K562 (cell line): ENCODE data around the gene SCN2B. TPM values are rescaled to one million over a fixed set of nuclear protein-coding genes. Genes with fewer than 3 reads are reported as not detected.

ENCODE experiments used
- ATAC-seq: fragments of 200-7000 bp; cut with Tn5 transposase; 3 replicates; pipeline ENCODE4 v1.9.1; 2020; ENCODE audit warnings: moderate library complexity
- BruUV-seq: library from RNA; stranded (reverse); fragments of 400-500 nt; replicated peaks from 2 replicates; lab custom pipeline; 2021; lab: Mats Ljungman, UMichigan
- CTCF ChIA-PET: fragments of 300-600 bp; formaldehyde crosslinking; extraction: SDS; loops from one replicate; lab custom pipeline; 2021; ENCODE audit warnings: low intra/inter-chr PET ratio; lab: Yijun Ruan, JAX
- POLR2A ChIA-PET: fragments of 300-600, 350-650 bp; sonication (Branson Sonifier 250); formaldehyde crosslinking; extraction: SDS; loops from one replicate; lab custom pipeline; 2021; ENCODE audit warnings: antibody characterized with exemption, inconsistent platforms; lab: Yijun Ruan, JAX
- DNase-seq, 4 experiments: peaks; one replicate each; pipeline versions ENCODE4 v3.0.0 to v3.0.0-alpha.2; 2011 to 2018; ENCODE audit warnings: low spot score in 3 of 4, mixed read lengths in 3 of 4; ENCODE audit errors: extremely low read depth in 1 of 4
- FAIRE-seq: peaks from 2 replicates; lab custom pipeline; 2011; peaks lifted over from hg19 to GRCh38; lab: Jason Lieb, UNC
- H2AFZ ChIP-seq: 2 replicates; pipeline ENCODE4 v1.6.0; 2011; ENCODE audit warnings: low read depth, low read length, control low read depth, inconsistent platforms
- H3K27ac ChIP-seq: fragments of 200-600 bp; 3 replicates; pipeline ENCODE4 v1.8.0; 2011; ENCODE audit warnings: low read depth, mild to moderate bottlenecking, control low read depth, inconsistent platforms, low read length, moderate library complexity, mixed read lengths; ENCODE audit errors: extremely low read depth
- H3K27me3 ChIP-seq, 2 experiments: fragments of 300-600 bp in 1 of 2; 2 replicates in 1 of 2; 3 replicates in 1 of 2; pipeline versions ENCODE4 v1.6.0 to v1.8.0; 2011; ENCODE audit warnings: inconsistent platforms in 2 of 2, low read length in 2 of 2, mild to moderate bottlenecking in 1 of 2, mixed read lengths in 1 of 2, moderate library complexity in 1 of 2; ENCODE audit not compliant: control insufficient read depth in 2 of 2, insufficient read depth in 2 of 2
- H3K36me3 ChIP-seq: fragments of 300-600 bp; 3 replicates; pipeline ENCODE4 v1.8.0; 2011; ENCODE audit warnings: mild to moderate bottlenecking, low read length, inconsistent platforms; ENCODE audit not compliant: control insufficient read depth, insufficient read depth
- H3K4me1 ChIP-seq, 2 experiments: fragments of 200-600 bp in 1 of 2; replicated peaks in 1 of 2; 2 replicates in 1 of 2; 3 replicates in 1 of 2; pipeline versions ENCODE4 v1.5.1 to v1.8.0; 2011; ENCODE audit warnings: inconsistent platforms in 2 of 2, low read length in 2 of 2, mild to moderate bottlenecking in 1 of 2, mixed read lengths in 1 of 2, moderate library complexity in 1 of 2; ENCODE audit not compliant: control insufficient read depth in 2 of 2, insufficient read depth in 2 of 2
- H3K4me2 ChIP-seq: 2 replicates; pipeline ENCODE4 v1.6.1; 2011; ENCODE audit warnings: low read length, control low read depth, inconsistent platforms, mixed read lengths; ENCODE audit not compliant: insufficient read depth
- H3K4me3 ChIP-seq: fragments of 200-600 bp; sonication (generic), shearing (Covaris generic); 2 replicates; pipeline ENCODE4 v1.5.1; 2016; ENCODE audit warnings: control low read depth, inconsistent platforms
- H3K79me2 ChIP-seq: fragments of 200-600 bp; 3 replicates; pipeline ENCODE4 v1.8.0; 2011; ENCODE audit warnings: low read length, inconsistent platforms; ENCODE audit not compliant: control insufficient read depth, insufficient read depth
- H3K9ac ChIP-seq, 2 experiments: 2 replicates each; pipeline versions ENCODE4 v1.6.0 to v1.6.1; 2011; ENCODE audit warnings: low read depth in 2 of 2, low read length in 2 of 2, control low read depth in 1 of 2, inconsistent platforms in 1 of 2, mild to moderate bottlenecking in 1 of 2, mixed read lengths in 1 of 2; ENCODE audit not compliant: insufficient read depth in 1 of 2
- H3K9me1 ChIP-seq: one replicate; pipeline ENCODE4 v1.6.0; 2011; ENCODE audit warnings: inconsistent platforms, mild to moderate bottlenecking, low read length, moderate library complexity; ENCODE audit not compliant: control insufficient read depth, insufficient read depth
- H3K9me3 ChIP-seq: replicated peaks from 2 replicates; pipeline ENCODE4 v1.5.1; 2011; ENCODE audit warnings: low read depth, low read length, inconsistent platforms; ENCODE audit not compliant: control insufficient read depth, insufficient read depth
- H4K20me1 ChIP-seq: replicated peaks from 2 replicates; pipeline ENCODE4 v1.6.1; 2011; ENCODE audit warnings: low read length, inconsistent platforms, mixed read lengths; ENCODE audit not compliant: control insufficient read depth, insufficient read depth
- ADNP ChIP-seq: fragments of 200-800 bp; sonication (Bioruptor generic); IDR thresholded peaks from 2 replicates; pipeline ENCODE4 v1.6.1; 2016; ENCODE audit warnings: missing genetic modification characterization, missing compliant biosample characterization
- BDP1 ChIP-seq: IDR thresholded peaks from 3 replicates; pipeline ENCODE4 v1.6.1; 2011; ENCODE audit not compliant: insufficient read length, insufficient read depth
- DMBX1 ChIP-seq: fragments of 250-450 bp; sonication (Bioruptor Pico); IDR thresholded peaks from 2 replicates; pipeline ENCODE4 v1.8.0; 2022; ENCODE audit warnings: inconsistent platforms, mild to moderate bottlenecking, moderate library complexity, borderline replicate concordance
- ELF4 ChIP-seq: fragments of 450-650 bp; formaldehyde crosslinking; IDR thresholded peaks from 2 replicates; pipeline ENCODE4 v1.4.0; 2022; ENCODE audit warnings: missing genetic modification characterization
- ESRRB ChIP-seq: fragments of 250-450 bp; sonication (Bioruptor Pico); IDR thresholded peaks from 2 replicates; pipeline ENCODE4 v1.5.0; 2020; ENCODE audit warnings: mild to moderate bottlenecking, moderate library complexity, borderline replicate concordance
- GTF2E2 ChIP-seq: fragments of 200-800 bp; sonication (Bioruptor generic); IDR thresholded peaks from 2 replicates; pipeline ENCODE4 v1.6.1; 2016; ENCODE audit warnings: missing genetic modification characterization, missing compliant biosample characterization
- KDM4B ChIP-seq, 2 experiments: fragments of 450-650 bp in 1 of 2; sonication (generic) in 1 of 2; IDR thresholded peaks; 2 replicates each; pipeline ENCODE4 v1.6.1; 2016 to 2017; ENCODE audit warnings: borderline replicate concordance in 2 of 2, antibody characterized with exemption in 1 of 2, low read depth in 1 of 2, mild to moderate bottlenecking in 1 of 2
- MAFG ChIP-seq: fragments of 450-650 bp; conservative IDR thresholded peaks from 2 replicates; pipeline ENCODE4 v1.6.1; 2016; ENCODE audit warnings: missing genetic modification characterization, missing compliant biosample characterization
- MTA3 ChIP-seq: fragments of 450-650 bp; formaldehyde crosslinking; IDR thresholded peaks from 2 replicates; pipeline ENCODE4 v1.6.1; 2017; ENCODE audit warnings: mild to moderate bottlenecking, borderline replicate concordance
- PHF21A ChIP-seq: fragments of 450-650 bp; IDR thresholded peaks from 2 replicates; pipeline ENCODE4 v1.6.1; 2017; ENCODE audit warnings: low read depth, borderline replicate concordance
- SIRT6 ChIP-seq: IDR thresholded peaks from one replicate; pipeline ENCODE4 v1.6.1; 2012; ENCODE audit warnings: low read depth, mild to moderate bottlenecking, control low read depth, inconsistent platforms, low read length, moderate library complexity
- SMARCB1 ChIP-seq: IDR thresholded peaks from 2 replicates; pipeline ENCODE4 v1.6.1; 2011; ENCODE audit warnings: improper control_type of control experiment, low read depth; ENCODE audit not compliant: insufficient read length
- SRF ChIP-seq, 2 experiments: fragments of 250-450, 450-650 bp in 1 of 2; sonication (Bioruptor Pico) in 1 of 2; sonication (generic) in 1 of 2; formaldehyde crosslinking; IDR thresholded peaks; 2 replicates each; pipeline versions ENCODE4 v1.5.0 to v1.5.1; 2020 to 2022; ENCODE audit warnings: mild to moderate bottlenecking in 1 of 2, missing genetic modification reagents in 1 of 2
- TAF1 ChIP-seq: IDR thresholded peaks from 2 replicates; pipeline ENCODE4 v1.6.1; 2011; ENCODE audit warnings: mild to moderate bottlenecking, low read length, moderate library complexity; ENCODE audit not compliant: insufficient read depth, control insufficient read depth, severe bottlenecking; ENCODE audit errors: extremely low read depth
- TEAD4 ChIP-seq, 2 experiments: sonication (generic) in 1 of 2; formaldehyde crosslinking in 1 of 2; IDR thresholded peaks; 2 replicates each; pipeline versions ENCODE4 v1.6.1 to v1.8.0; 2012 to 2022; ENCODE audit warnings: borderline replicate concordance in 1 of 2, inconsistent platforms in 1 of 2, low read length in 1 of 2, mild to moderate bottlenecking in 1 of 2, missing genetic modification reagents in 1 of 2
- ZNF253 ChIP-seq: fragments of 250-450 bp; sonication (Bioruptor Pico); conservative IDR thresholded peaks from 2 replicates; pipeline ENCODE4 v1.6.1; 2021; ENCODE audit warnings: mild to moderate bottlenecking
- ZSCAN32 ChIP-seq: fragments of 450-650 bp; formaldehyde crosslinking; IDR thresholded peaks from 2 replicates; pipeline ENCODE4 v1.4.0; 2020; ENCODE audit warnings: mild to moderate bottlenecking, moderate library complexity
- whole genome bisulfite sequencing: fragments of 100-300 bp; shearing (Covaris generic); methylation state at CpG from one replicate; pipeline ENCODE4 v1.1.6; 2016; ENCODE audit warnings: low coverage, mixed read lengths; ENCODE audit not compliant: insufficient coverage; ENCODE audit errors: missing lambda C conversion rate; 5-methylcytosine and 5-hydroxymethylcytosine counted together
- in situ Hi-C: fragments of 300-500 bp; cut with MboI; formaldehyde crosslinking; loops from 4 replicates; pipeline ENCODE4 v1.15.0; 2018; ENCODE audit warnings: inconsistent platforms, mixed read lengths
- intact Hi-C: fragments of 100-400 bp; cut with micrococcal nuclease; formaldehyde crosslinking; loops from 2 replicates; pipeline ENCODE4 v1.14.2; 2022
- polyA plus RNA-seq, 8 experiments: library from polyadenylated mRNA; depleted of rRNA in 4 of 8; stranded (reverse) in 5 of 8; unstranded in 3 of 8; fragments of >200 nt; fragmentation: Nextera tagmentation in 2 of 8; fragmentation: Illumina TruSeq in 1 of 8; extraction: Ambion mirVana in 2 of 8; extraction: Trizol in 1 of 8; gene quantifications; 2 replicates each; pipeline versions ENCODE4 v1.2.1 to v1.2.3, GENCODE V29; 2011 to 2014; ENCODE audit warnings: inconsistent platforms in 1 of 8, missing spikeins in 1 of 8
- total RNA-seq, 7 experiments: library from RNA; depleted of rRNA in 6 of 7; stranded (reverse); fragments of >200 nt in 6 of 7; fragmentation: Illumina TruSeq in 2 of 7; extraction: Trizol in 2 of 7; gene quantifications; 2 replicates each; pipeline versions ENCODE4 v1.2.1 to v1.2.3, GENCODE V29; 2011 to 2021; ENCODE audit warnings: low replicate concordance in 1 of 7
- TF ChIP-seq, protein P1 (sequence below), 2 experiments: fragments of 450-650 bp; IDR thresholded peaks; 2 replicates each; pipeline ENCODE4 v1.6.1; 2016

Gene SCN2B
- total and polyA plus RNA-seq, 9 of the 15 experiments (the other 6 are each of a cell fraction or from before 2014, with no cell fraction given) = not detected

DNA sequence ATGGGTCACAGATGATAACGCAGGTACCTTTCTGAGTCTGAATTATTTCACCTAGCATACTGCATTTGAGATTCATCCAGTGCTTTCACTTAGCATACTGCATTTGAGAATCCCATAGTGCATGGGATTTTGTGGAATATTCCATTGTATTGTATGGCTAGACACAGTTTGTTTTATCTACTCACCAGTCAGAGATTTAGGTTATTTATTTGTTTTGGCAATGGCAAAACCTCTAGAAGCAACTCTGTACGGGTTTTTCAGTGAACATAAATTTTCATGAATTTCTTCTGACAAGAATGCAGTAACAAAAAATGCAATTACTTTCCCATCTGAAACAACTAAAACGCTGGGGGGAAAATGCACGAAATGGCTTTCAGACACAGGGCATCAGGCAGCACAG, 48.1 kb downstream of the SCN2B start (continued):
- no peak for TF ChIP-seq PHF21A

DNA sequence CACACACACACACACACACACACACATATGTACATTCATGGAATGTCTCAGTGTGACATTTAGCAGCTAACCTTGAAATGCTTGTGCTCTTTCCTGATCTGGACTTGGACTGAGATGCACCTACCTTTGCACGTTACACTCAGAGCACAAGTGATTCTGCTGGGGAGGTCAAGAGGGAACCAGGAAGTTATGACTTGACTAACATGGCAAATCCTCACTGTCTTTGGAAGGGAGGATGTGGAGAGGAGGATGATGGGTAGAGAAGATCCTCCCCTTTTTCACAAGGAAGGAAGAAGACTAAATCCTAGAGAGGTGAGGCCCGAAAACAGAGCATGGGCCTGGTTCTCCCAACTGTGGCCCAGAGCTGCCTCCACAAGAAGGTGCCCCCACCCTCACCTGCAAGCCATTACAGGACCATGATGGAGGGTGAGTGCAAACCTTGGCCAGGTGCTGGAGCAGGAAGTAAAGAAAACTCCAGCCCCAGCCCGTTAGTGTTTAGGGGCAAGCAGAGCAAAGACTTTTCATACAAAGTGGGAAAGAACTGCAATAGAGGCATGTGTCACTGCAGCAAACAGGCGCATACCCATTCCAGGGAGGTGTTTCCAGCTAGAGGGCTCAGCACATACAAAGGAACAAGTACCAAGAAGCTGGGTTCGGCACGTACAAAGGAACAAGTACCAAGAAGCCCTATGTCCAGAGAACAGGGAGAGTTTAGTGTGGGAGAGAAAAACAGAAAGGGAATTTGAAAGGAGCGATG, 50.2 kb downstream of the SCN2B start:
- no peaks in the 10 kb centered on the region for H3K36me3 ChIP-seq
- peak; percentile 40 for FAIRE-seq
- H2AFZ ChIP-seq = peak overlapping the region; percentile 68
- intact Hi-C loops = loop anchor here (5.0 kb wide), 1 partner anchor 59 kb away; no protein-coding TSS in a partner anchor
- peak; percentile 78 for ATAC-seq
- H3K9me1 ChIP-seq = no peaks in the 10 kb centered on the region
- no peak overlapping the region; the same call in 1 of the 2 replicates for H3K4me2 ChIP-seq
- ChIA-PET CTCF (no interaction called here), POLR2A (interaction anchor here (0.6 to 1.7 kb wide), 3 partner anchors 13 to 92 kb away, joined by 3 to 6 read pairs (median 4); no protein-coding TSS in a partner anchor)
- H4K20me1 ChIP-seq = no peaks in the 10 kb centered on the region
- H3K27ac ChIP-seq = peak overlapping the region; percentile 58; the same call in 2 of the 3 replicates
- H3K27me3 ChIP-seq = no peaks in the 10 kb centered on the region
- H3K9ac ChIP-seq = no peak overlapping the region
- in situ Hi-C loops = no loop called here
- no TSS peak for BruUV-seq
- H3K79me2 ChIP-seq = no peaks in the 10 kb centered on the region
- no peaks in the 10 kb centered on the region for H3K4me1 ChIP-seq
- H3K4me3 ChIP-seq = no peak overlapping the region
- 40% methylated on average over 7 of the region's 7 CpGs for WGBS
- no peaks in the 10 kb centered on the region for H3K9me3 ChIP-seq
- DNase-seq = peak in 1 of 4 experiments; percentile 27
- no peak for TF ChIP-seq SIRT6
- no peak for TF ChIP-seq DMBX1 (CRISPR knock-in tag)
- no peak for TF ChIP-seq TAF1
- peak; percentile 90 for TF ChIP-seq ELF4 (CRISPR knock-in tag)
- TF ChIP-seq BDP1 = no peak
- no peak for TF ChIP-seq ADNP (tag)
- TF ChIP-seq MAFG (tag) = no peak
- 0 out of 4 replicates have a peak, but pooled peaks of 1 of the 2 experiments have one; percentile 44 for TF ChIP-seq SRF (CRISPR knock-in tag; IDR thresholded peaks at IDR 0.05)
- TF ChIP-seq ZNF253 (CRISPR knock-in tag) = peak; percentile 71
- TF ChIP-seq MTA3 = peak; percentile 39; the same call in 1 of the 2 replicates
- TF ChIP-seq KDM4B (IDR thresholded peaks at IDR 0.05; ENCODE audit: borderline replicate concordance in 2 of 2, low read depth in 1 of 2) = peak in 1 of 2 experiments; percentile 82; a peak in 1 of 4 replicates
- peak; percentile 71; the same call in 1 of the 2 replicates for TF ChIP-seq ESRRB (CRISPR knock-in tag)
- TF ChIP-seq, protein P1, sequence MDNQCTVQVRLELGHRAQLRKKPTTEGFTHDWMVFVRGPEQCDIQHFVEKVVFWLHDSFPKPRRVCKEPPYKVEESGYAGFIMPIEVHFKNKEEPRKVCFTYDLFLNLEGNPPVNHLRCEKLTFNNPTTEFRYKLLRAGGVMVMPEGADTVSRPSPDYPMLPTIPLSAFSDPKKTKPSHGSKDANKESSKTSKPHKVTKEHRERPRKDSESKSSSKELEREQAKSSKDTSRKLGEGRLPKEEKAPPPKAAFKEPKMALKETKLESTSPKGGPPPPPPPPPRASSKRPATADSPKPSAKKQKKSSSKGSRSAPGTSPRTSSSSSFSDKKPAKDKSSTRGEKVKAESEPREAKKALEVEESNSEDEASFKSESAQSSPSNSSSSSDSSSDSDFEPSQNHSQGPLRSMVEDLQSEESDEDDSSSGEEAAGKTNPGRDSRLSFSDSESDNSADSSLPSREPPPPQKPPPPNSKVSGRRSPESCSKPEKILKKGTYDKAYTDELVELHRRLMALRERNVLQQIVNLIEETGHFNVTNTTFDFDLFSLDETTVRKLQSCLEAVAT (IDR thresholded peaks at IDR 0.05) = peak; percentile 22 to 26; a peak in 1 of 4 replicates
- peak; percentile 71; the same call in 1 of the 2 replicates for TF ChIP-seq TEAD4 (IDR thresholded peaks at IDR 0.05; ENCODE audit: low read length)
- TF ChIP-seq TEAD4 (CRISPR knock-in tag; IDR thresholded peaks at IDR 0.05; ENCODE audit: borderline replicate concordance) = no peak
- TF ChIP-seq GTF2E2 (tag) = peak; percentile 66; the same call in 1 of the 2 replicates
- no peak for TF ChIP-seq SMARCB1
- peak; percentile 85 for TF ChIP-seq ZSCAN32
